ENCODE measurements around the gene RAI14. TPM values are rescaled to one million over a fixed set of nuclear protein-coding genes. Genes with fewer than 3 reads are reported as not detected.

Gene RAI14
- total and polyA plus RNA-seq, 5 donors, result 4.5 to 22.7 (median 11.8) TPM

DNA sequence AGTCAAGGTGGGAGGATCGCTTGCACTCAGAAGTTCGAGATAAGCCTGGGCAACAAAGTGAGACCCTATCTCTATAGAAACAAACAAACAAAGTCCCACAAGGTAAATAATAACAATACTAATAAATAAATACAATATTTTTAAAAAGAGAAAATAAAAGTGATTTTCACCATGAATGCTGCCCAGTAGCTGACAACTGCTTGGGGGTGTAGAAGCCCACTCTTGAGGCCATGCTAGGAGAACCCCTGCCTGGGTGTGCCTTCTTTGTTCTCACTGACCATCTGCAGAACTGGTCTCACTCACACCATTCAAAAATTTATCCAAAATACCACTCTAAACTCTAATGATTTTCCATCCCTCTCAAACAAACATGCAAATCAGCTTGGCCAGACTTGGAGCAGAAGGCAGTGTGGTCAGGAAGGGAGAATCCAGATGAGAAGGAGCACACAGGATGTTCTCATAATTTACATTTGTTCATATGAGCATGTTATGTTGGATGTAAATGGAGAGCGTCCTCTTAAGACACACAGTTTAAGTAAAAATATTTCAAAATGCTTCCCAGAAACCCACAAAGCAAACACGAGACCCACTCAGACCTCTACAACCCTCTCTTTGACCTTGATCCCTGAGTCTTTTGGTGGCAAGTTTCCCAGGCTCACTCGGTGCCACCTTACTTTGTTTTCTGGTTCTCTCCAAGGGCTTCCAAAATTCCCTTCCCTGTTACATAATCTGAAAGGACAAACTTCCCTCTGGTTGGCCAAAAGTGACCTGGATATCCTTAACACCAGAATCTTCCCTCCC is 7.9 kb upstream of the RAI14 start:
- H3K4me1 ChIP-seq (ENCODE audit: control insufficient read depth, insufficient read depth, low read length), result no peaks in the 10 kb centered on the region
- no peaks in the 10 kb centered on the region for H3K27me3 ChIP-seq (ENCODE audit: control insufficient read depth, insufficient read depth)
- ATAC-seq (no peak), DNase-seq (no peak)
- 70% methylated on average over 5 of the region's 5 CpGs for WGBS
- no peak overlapping the region for H3K27ac ChIP-seq (ENCODE audit: low read length)
- no peak overlapping the region for H3K4me3 ChIP-seq (ENCODE audit: low read length)
- intact Hi-C loops (cut with DNase I), result no loop called here
- H3K9me3 ChIP-seq (ENCODE audit: control insufficient read depth, low read length), result no peaks in the 10 kb centered on the region

DNA sequence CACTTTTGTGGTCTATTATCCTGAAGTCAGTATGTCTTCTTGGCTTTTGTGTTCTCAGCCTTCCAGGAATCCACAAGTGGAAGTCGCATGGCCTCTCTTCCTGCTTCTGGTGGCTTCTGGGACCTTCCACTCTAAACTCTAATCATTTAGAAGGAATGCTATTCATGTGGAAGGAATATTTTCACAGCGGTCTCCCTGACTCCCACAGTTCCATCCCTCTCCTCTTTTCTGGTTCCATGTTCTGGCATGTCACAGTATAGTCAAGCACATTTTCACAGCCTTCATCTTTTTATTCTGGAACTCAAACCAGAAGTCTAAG is 7.3 kb upstream of the RAI14 start:
- 67% methylated on average over 2 of the region's 2 CpGs for WGBS

DNA sequence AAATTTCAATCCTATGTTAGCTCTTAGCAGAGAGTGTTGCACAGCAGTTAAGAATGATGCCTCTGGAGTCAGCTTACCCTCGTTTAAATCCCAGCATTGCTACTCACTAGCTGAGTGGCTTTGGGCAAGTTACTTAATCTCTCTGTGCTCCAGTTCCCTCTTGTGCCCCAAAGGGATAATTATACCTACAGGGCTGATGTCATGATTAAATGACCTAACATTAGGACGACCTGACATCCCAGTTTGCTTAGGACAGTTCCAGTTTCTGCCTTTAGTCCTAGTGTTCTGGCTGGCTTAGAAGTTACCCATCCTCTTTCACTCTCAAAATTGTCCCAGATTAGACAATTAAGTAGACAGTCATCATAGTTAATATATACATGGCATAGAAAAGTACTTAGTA is 4.3 kb upstream of the RAI14 start:
- no peaks in the 10 kb centered on the region for H3K27me3 ChIP-seq (ENCODE audit: control insufficient read depth, insufficient read depth)
- no peaks in the 10 kb centered on the region for H3K4me1 ChIP-seq (ENCODE audit: control insufficient read depth, insufficient read depth, low read length)
- DNase-seq (no peak), ATAC-seq (no peak)
- no peaks in the 10 kb centered on the region for H3K9me3 ChIP-seq (ENCODE audit: control insufficient read depth, low read length)
- no peak overlapping the region for H3K27ac ChIP-seq (ENCODE audit: low read length)
- no peak overlapping the region for H3K4me3 ChIP-seq (ENCODE audit: low read length)
- intact Hi-C loops (cut with DNase I), result loop anchor here in 2 of 4 donors (10.0 kb wide), 4 partner anchors 127 to 243 kb away; no protein-coding TSS in a partner anchor
- 64% methylated on average over 2 of the region's 2 CpGs for WGBS

More for the DNA sequence above, 7.3 kb upstream of the RAI14 start:
- Histone ChIP-seq H3K9me3 (ENCODE audit: control insufficient read depth, low read length) (no peaks in the 10 kb centered on the region), H3K27ac (ENCODE audit: low read length) (no peak overlapping the region), H3K4me3 (ENCODE audit: low read length) (no peak overlapping the region), H3K27me3 (ENCODE audit: control insufficient read depth, insufficient read depth) (no peaks in the 10 kb centered on the region), H3K4me1 (ENCODE audit: control insufficient read depth, insufficient read depth, low read length) (no peaks in the 10 kb centered on the region)
- ATAC-seq, result no peak
- intact Hi-C loops (cut with DNase I), result no loop called here
- no peak for DNase-seq

DNA sequence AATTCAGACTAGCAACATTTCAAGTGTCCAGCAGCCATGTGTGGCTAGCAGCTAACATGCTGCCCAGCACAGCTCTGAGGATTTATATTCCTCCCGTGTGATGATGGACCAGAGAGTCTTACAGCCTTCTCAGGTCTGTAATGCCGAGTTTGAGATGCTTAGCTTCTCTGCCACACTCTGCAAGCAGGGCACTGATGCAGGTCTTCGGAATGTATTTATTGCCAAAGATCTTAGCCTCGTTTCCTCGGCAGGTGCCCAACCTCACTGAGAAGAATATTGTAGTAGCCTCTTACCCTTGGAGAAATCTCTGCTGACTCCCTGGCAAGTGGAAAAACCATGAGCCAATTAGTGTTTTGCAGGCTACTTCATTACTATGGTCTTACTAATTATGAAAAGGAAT is 3.7 kb upstream of the RAI14 start:
- no peak overlapping the region for H3K27ac ChIP-seq (ENCODE audit: low read length)
- no peak overlapping the region for H3K4me3 ChIP-seq (ENCODE audit: low read length)
- intact Hi-C loops (cut with DNase I), result loop anchor here in 2 of 4 donors (10.0 kb wide), 4 partner anchors 128 to 242 kb away; no protein-coding TSS in a partner anchor
- 61% methylated on average over 5 of the region's 5 CpGs for WGBS
- ATAC-seq (no peak), DNase-seq (no peak)
- no peaks in the 10 kb centered on the region for H3K9me3 ChIP-seq (ENCODE audit: control insufficient read depth, low read length)
- H3K4me1 ChIP-seq (ENCODE audit: control insufficient read depth, insufficient read depth, low read length), result no peaks in the 10 kb centered on the region
- no peaks in the 10 kb centered on the region for H3K27me3 ChIP-seq (ENCODE audit: control insufficient read depth, insufficient read depth)

DNA sequence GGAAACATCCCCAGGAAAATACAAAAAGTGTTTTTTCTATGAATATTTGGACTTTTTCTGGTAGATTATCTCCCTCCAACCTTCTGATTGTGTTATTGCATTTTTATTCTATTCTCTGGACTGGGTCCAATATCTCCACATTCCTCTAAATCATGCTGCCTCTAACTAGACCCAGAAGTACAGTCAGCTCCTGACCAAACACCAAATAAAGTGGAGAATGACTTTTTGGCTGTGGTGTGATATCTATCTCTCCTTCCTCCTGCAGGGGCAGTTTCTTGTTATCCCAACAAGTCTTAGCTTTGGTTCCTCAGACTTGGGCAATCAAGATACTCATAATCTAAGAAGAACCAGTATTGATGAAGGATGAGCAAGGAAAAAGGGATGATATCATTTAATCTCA is 3.2 kb upstream of the RAI14 start:
- no peak overlapping the region for H3K27ac ChIP-seq (ENCODE audit: low read length)
- intact Hi-C loops (cut with DNase I), result loop anchor here in 2 of 4 donors (10.0 kb wide), 4 partner anchors 128 to 242 kb away; no protein-coding TSS in a partner anchor
- no peak overlapping the region for H3K4me3 ChIP-seq (ENCODE audit: low read length)
- ATAC-seq (no peak), DNase-seq (no peak)
- H3K4me1 ChIP-seq (ENCODE audit: control insufficient read depth, insufficient read depth, low read length), result no peaks in the 10 kb centered on the region
- H3K27me3 ChIP-seq (ENCODE audit: control insufficient read depth, insufficient read depth), result no peaks in the 10 kb centered on the region
- no peaks in the 10 kb centered on the region for H3K9me3 ChIP-seq (ENCODE audit: control insufficient read depth, low read length)

DNA sequence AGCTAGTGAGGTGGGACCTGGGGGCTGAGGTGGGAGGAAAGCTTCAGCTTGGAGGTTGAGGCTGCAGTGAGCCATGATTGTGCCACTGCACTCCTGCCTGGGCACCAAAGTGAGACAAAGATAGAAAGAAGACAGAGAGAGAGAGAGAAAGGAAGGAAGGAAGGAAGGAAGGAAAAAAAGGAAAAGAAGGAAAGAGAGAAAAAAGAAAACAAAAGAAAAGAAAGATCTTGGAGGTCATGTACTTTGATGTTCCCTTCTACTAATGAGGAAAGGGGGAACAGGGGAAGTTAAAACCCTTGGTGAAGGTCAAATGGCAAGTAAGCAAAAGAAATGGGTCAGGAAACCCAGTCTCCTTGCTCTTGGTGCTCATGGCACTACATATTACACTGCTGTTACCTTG is 2.4 kb upstream of the RAI14 start:
- no peaks in the 10 kb centered on the region for H3K9me3 ChIP-seq (ENCODE audit: control insufficient read depth, low read length)
- no peak overlapping the region for H3K27ac ChIP-seq (ENCODE audit: low read length)
- no peak overlapping the region for H3K4me3 ChIP-seq (ENCODE audit: low read length)
- intact Hi-C loops (cut with DNase I), result loop anchor here in 2 of 4 donors (10.0 kb wide), 4 partner anchors 129 to 241 kb away; no protein-coding TSS in a partner anchor
- no peaks in the 10 kb centered on the region for H3K27me3 ChIP-seq (ENCODE audit: control insufficient read depth, insufficient read depth)
- DNase-seq, result no peak
- H3K4me1 ChIP-seq (ENCODE audit: control insufficient read depth, insufficient read depth, low read length), result no peaks in the 10 kb centered on the region
- ATAC-seq, result no peak

DNA sequence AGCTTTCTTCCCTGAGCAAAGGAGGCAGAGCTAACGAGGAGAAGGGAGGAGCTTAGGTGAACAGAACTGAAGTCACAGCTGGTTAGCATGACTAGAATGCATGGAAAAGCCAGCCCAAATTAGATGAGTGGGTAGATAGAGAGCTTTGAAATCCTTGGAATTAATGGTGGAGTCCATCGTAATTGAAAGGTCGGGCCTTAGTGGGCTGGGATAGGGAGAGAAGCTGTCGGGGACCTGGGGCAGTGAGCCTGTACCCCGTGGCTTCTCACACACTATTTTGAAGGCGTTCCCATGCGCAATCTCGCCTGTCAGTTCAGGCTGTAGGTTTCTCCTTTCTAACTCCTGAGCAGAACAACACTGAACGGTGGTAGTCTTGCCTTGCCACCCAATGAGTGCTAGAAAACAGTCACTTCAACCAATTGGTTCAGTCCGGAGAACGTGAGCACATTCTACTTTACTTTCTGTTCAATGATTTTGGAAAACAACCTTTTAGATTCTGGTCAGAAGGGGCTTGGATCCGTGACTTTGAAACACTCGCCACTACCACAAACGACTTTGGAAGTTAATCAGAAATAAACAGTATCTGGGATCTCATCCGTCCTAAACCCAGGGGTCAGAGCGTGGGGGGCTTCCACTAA is 655 bp upstream of the RAI14 start:
- Histone ChIP-seq H3K9me3 (ENCODE audit: control insufficient read depth, low read length) (no peaks in the 10 kb centered on the region), H3K4me3 (ENCODE audit: low read length) (peak overlapping the region; percentile 95), H3K27me3 (ENCODE audit: control insufficient read depth, insufficient read depth) (no peaks in the 10 kb centered on the region), H3K27ac (ENCODE audit: low read length) (peak overlapping the region; percentile 89), H3K4me1 (ENCODE audit: control insufficient read depth, insufficient read depth, low read length) (no peaks in the 10 kb centered on the region)
- under 1% methylated on average over 16 of the region's 16 CpGs for WGBS
- peak; percentile 65 to 70 for ATAC-seq
- intact Hi-C loops (cut with DNase I), result loop anchor here in 2 of 4 donors (10.0 kb wide), 4 partner anchors 131 to 239 kb away; no protein-coding TSS in a partner anchor
- DNase-seq, result peak; percentile 35 to 64 (median 62)

DNA sequence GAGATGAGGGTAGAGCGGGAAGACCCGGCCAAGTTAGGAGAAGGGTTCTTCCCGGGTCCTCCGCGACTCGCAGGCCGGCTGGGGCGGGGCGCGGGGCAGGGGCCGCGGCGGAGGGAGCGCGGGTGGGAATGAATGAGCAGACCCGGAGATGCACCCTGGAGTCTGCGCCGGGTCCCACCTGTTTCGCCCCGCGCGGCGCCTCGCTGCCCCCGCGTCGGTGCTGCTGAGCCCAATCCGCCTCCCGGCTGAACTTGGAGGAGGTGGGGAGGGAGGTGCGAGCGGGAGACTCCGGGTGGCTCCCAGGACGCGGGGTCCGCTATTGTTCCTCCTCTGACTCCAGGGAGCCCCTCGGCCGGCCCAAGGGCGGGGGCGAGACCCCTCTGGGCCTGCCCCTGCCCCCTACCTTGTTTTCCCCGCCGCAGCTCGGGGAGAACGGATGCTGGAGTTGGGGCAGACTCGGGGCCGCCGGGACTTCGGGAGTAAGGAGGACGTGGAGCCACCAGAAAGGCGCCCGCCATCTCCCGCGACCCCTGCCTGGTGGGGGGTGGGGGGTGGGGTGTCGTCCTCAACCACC is 659 bp downstream of the RAI14 start:
- Histone ChIP-seq H3K27me3 (ENCODE audit: control insufficient read depth, insufficient read depth) (no peaks in the 10 kb centered on the region), H3K4me1 (ENCODE audit: control insufficient read depth, insufficient read depth, low read length) (no peaks in the 10 kb centered on the region), H3K27ac (ENCODE audit: low read length) (peak overlapping the region; percentile 89), H3K4me3 (ENCODE audit: low read length) (peak overlapping the region; percentile 95), H3K9me3 (ENCODE audit: control insufficient read depth, low read length) (no peaks in the 10 kb centered on the region)
- peak; percentile 28 to 60 (median 60) for DNase-seq
- intact Hi-C loops (cut with DNase I), result loop anchor here in 2 of 4 donors (10.0 kb wide), 4 partner anchors 132 to 238 kb away; no protein-coding TSS in a partner anchor
- WGBS, result under 1% methylated on average over 53 of the region's 53 CpGs
- ATAC-seq, result peak; percentile 17 to 44

DNA sequence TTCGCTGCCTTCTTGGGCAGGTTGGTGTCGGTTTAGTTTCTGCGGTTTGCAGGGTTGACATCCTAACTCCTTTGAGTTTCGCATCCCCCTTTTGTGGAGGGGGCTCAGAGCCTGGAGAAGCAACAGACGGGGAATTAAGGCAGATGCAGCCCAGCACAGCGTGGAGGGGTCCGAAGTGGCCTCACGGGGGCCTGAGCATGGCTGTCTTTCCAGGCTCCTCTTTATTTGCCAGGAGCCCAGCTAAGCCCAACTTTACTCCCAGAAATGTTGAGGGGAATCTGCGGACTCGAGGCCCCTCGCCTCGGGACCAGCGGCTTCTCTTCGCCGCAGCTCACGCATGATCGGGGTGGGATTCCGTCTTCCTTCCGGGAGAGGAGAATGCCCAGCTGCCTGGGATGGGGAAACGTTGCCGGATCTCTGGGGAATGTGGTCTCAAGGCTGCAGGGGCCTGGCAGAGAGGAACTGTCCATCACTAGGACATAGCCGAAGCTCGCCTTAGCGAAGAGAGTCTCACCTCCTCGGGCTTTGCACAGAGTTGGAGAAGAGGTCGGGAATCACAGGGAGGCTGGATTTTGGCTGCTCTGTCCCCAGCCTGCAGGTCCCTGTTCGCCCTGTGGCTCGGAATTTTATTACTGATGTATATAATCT is 1.3 kb downstream of the RAI14 start:
- H3K27ac ChIP-seq (ENCODE audit: low read length), result no peak overlapping the region
- intact Hi-C loops (cut with DNase I), result loop anchor here in 2 of 4 donors (10.0 kb wide), 4 partner anchors 133 to 237 kb away; no protein-coding TSS in a partner anchor
- DNase-seq (peak; percentile 28 to 64 (median 63)), ATAC-seq (peak in 1 of 2 donors; percentile 21)
- 3% methylated on average over 28 of the region's 28 CpGs for whole genome bisulfite sequencing
- H3K27me3 ChIP-seq (ENCODE audit: control insufficient read depth, insufficient read depth), result no peaks in the 10 kb centered on the region
- H3K4me1 ChIP-seq (ENCODE audit: control insufficient read depth, insufficient read depth, low read length), result no peaks in the 10 kb centered on the region
- peak overlapping the region; percentile 95 for H3K4me3 ChIP-seq (ENCODE audit: low read length)
- H3K9me3 ChIP-seq (ENCODE audit: control insufficient read depth, low read length), result no peaks in the 10 kb centered on the region

DNA sequence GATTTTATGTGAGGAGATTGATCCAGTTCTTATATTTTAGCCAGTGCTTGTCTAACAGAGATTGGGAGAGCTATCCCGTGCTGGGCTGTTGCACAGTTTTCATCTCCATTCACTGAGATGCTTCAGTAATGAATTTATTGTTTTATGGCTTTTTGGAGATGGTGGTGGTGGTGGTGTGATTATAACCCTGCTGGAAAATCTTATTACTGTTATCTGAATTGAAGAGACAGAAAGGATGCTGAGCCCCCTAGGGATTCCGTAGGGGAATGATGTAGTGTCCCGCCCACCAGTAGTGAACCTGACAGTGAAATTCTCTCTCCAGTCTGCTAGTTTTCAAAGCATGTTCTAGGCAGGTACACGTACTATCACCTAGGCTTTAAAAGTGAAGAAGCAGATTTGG is 1.9 kb downstream of the RAI14 start:
- H3K4me3 ChIP-seq (ENCODE audit: low read length), result peak overlapping the region; percentile 95
- no peak overlapping the region for H3K27ac ChIP-seq (ENCODE audit: low read length)
- H3K9me3 ChIP-seq (ENCODE audit: control insufficient read depth, low read length), result no peaks in the 10 kb centered on the region
- WGBS, result 45% methylated on average over 4 of the region's 4 CpGs
- H3K27me3 ChIP-seq (ENCODE audit: control insufficient read depth, insufficient read depth), result no peaks in the 10 kb centered on the region
- ATAC-seq, result no peak
- no peaks in the 10 kb centered on the region for H3K4me1 ChIP-seq (ENCODE audit: control insufficient read depth, insufficient read depth, low read length)
- DNase-seq, result no peak
- intact Hi-C loops (cut with DNase I), result loop anchor here in 2 of 4 donors (10.0 kb wide), 4 partner anchors 133 to 237 kb away; no protein-coding TSS in a partner anchor
